ENCODE measurements around the gene DGKI.

DNA sequence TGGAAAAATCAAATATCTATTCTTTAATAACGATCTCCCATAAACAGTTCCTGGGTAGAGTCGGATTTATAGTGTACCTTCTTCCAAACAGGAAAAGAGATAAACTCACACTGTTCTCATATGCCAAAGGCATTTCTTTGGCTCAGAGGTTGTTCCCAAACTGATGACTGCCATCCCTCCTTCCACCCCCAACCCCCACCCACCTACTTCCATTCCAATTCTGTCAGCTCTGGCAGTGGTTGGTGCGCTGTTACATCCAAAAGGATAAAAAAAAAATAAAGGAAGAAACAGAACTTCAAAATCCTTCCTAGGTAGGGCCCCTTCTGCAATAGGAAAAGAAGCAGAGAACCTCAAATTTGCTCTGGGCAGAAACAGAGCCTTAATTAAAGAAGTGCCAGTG is 104.7 kb downstream of the DGKI start:
- TF ChIP-seq, protein P1, sequence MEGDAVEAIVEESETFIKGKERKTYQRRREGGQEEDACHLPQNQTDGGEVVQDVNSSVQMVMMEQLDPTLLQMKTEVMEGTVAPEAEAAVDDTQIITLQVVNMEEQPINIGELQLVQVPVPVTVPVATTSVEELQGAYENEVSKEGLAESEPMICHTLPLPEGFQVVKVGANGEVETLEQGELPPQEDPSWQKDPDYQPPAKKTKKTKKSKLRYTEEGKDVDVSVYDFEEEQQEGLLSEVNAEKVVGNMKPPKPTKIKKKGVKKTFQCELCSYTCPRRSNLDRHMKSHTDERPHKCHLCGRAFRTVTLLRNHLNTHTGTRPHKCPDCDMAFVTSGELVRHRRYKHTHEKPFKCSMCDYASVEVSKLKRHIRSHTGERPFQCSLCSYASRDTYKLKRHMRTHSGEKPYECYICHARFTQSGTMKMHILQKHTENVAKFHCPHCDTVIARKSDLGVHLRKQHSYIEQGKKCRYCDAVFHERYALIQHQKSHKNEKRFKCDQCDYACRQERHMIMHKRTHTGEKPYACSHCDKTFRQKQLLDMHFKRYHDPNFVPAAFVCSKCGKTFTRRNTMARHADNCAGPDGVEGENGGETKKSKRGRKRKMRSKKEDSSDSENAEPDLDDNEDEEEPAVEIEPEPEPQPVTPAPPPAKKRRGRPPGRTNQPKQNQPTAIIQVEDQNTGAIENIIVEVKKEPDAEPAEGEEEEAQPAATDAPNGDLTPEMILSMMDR (IDR thresholded peaks at IDR 0.05): no peak
- TF ChIP-seq POLR2AphosphoS5 (IDR thresholded peaks at IDR 0.05): no peak
